NB4 (cell line): ENCODE measurements around the gene SYTL4.

ENCODE experiments used
- DNase-seq: peaks from one replicate; pipeline ENCODE4 v3.0.0; 2010; ENCODE audit warnings: low read depth
- H3K4me3 ChIP-seq: one replicate; pipeline ENCODE4 v1.5.1; 2011; ENCODE audit warnings: mild to moderate bottlenecking, low read depth, low read length, moderate library complexity
- MYC ChIP-seq: IDR thresholded peaks from 2 replicates; pipeline ENCODE4 v1.6.1; 2011; ENCODE audit warnings: low read depth, low read length
- POLR2A ChIP-seq: IDR thresholded peaks from 2 replicates; pipeline ENCODE4 v1.6.1; 2011; ENCODE audit warnings: mild to moderate bottlenecking; ENCODE audit not compliant: insufficient read length; ENCODE audit errors: extremely low read depth
- TF ChIP-seq, protein P1 (sequence below): IDR thresholded peaks from 2 replicates; pipeline ENCODE4 v1.6.1; 2011; ENCODE audit warnings: low read depth, low read length
- TF ChIP-seq, protein P2 (sequence below): IDR thresholded peaks from one replicate; pipeline ENCODE4 v1.5.1; 2012; ENCODE audit warnings: low read depth, low read length

SYTL4 gene

DNA sequence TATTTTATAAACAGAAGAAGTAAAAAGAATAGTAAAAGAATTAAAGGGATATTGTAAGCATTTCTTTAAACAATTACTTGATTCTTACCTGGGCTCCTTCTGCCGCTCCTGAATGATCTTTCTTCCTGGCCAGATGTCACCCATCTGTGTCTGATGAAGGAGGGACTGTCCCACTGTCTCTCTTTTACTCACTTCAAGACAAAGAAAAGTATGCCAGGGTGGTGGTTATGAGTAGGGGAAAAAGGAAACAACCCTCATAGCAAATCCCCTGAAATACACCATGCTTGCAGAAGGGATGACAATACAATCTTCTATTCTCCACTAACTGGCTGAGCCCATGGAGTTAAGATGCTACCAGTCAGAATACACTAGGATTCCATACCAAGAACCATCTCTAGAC, 31.1 kb downstream of the SYTL4 start:
- H3K4me3 ChIP-seq, result no peak overlapping the region

DNA sequence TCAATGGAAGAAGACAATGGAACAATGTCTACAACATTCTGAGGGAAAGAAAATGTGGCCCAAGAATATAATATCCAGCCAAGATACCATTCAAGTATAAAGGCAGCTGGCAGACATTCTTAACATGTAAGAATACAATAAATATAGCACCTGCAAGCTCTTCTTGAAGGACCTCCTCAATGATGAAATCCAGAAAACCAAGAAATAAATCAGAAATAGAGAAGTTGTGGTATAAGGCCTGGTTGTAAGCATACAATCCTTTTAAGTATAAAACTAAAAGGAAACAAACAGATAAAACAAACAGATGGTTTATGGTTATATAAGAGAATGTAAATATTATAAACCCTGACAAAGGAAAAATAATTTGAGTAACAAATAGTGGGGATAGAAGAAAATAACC, 33.4 kb downstream of the SYTL4 start:
- no peak overlapping the region for H3K4me3 ChIP-seq
- TF ChIP-seq, protein P1, sequence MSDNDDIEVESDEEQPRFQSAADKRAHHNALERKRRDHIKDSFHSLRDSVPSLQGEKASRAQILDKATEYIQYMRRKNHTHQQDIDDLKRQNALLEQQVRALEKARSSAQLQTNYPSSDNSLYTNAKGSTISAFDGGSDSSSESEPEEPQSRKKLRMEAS, result no peak
- TF ChIP-seq POLR2A (no peak), MYC (no peak)
- TF ChIP-seq, protein P2, sequence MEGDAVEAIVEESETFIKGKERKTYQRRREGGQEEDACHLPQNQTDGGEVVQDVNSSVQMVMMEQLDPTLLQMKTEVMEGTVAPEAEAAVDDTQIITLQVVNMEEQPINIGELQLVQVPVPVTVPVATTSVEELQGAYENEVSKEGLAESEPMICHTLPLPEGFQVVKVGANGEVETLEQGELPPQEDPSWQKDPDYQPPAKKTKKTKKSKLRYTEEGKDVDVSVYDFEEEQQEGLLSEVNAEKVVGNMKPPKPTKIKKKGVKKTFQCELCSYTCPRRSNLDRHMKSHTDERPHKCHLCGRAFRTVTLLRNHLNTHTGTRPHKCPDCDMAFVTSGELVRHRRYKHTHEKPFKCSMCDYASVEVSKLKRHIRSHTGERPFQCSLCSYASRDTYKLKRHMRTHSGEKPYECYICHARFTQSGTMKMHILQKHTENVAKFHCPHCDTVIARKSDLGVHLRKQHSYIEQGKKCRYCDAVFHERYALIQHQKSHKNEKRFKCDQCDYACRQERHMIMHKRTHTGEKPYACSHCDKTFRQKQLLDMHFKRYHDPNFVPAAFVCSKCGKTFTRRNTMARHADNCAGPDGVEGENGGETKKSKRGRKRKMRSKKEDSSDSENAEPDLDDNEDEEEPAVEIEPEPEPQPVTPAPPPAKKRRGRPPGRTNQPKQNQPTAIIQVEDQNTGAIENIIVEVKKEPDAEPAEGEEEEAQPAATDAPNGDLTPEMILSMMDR, result no peak
- DNase-seq, result no peak

More for the DNA sequence above, 31.1 kb downstream of the SYTL4 start:
- DNase-seq, result no peak
- TF ChIP-seq MYC, result no peak
- TF ChIP-seq, protein P2, result no peak
- TF ChIP-seq, protein P1, result no peak
- no peak for TF ChIP-seq POLR2A

DNA sequence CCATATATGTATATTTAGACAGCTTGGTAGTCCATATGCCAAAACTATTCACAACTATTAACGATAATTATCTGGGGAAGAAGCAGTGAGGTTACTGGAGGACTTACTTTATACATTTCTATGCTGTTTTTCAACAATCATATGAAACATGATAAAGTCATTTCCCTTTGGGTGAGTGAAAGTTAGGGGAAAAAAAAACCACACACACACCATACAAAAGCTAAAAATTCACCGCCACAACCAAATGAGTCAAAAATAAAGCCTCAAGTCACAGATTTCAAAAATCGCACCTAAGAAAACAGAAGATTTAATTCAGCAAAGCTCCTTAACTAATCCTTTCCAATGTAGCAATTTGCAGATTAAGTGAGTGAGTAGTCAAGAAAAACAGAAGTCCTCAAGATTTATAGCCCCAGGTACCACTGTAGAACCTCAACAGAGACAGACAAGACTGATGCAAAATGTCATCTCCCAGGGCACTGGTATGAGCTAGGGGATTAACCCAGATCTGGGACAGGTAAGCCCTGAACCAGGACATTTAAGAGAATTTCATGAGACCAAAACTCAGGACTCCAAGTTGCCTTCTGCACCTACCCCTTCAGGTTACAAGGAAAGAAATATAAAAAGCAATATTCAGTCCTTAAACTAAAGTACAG, 35.1 kb downstream of the SYTL4 start:
- no peak for TF ChIP-seq MYC
- TF ChIP-seq, protein P1, result no peak
- TF ChIP-seq POLR2A, result no peak
- TF ChIP-seq, protein P2, result no peak
- no peak for DNase-seq
- H3K4me3 ChIP-seq, result no peak overlapping the region

DNA sequence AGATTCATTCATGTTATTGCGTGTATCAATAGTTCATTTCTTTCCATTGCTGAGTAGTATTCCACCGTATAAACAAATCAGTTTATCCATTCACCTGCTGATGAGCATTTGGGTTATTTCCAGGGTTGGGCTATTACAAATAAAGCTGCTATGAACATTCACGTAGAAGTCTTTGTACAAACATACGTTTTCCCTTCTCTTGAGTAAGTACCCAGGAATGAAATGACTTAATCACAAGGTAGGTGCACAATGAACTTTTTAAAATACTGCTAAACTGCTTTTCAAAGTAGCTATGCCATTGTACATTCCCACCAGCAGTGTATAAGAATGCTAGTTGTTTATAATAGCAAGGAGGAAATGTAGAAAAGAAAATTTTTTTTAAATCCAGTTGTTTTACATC, 35.9 kb downstream of the SYTL4 start:
- no peak for DNase-seq
- H3K4me3 ChIP-seq, result no peak overlapping the region
- TF ChIP-seq POLR2A (no peak), MYC (no peak)
- TF ChIP-seq, protein P1, result no peak
- TF ChIP-seq, protein P2, result no peak

DNA sequence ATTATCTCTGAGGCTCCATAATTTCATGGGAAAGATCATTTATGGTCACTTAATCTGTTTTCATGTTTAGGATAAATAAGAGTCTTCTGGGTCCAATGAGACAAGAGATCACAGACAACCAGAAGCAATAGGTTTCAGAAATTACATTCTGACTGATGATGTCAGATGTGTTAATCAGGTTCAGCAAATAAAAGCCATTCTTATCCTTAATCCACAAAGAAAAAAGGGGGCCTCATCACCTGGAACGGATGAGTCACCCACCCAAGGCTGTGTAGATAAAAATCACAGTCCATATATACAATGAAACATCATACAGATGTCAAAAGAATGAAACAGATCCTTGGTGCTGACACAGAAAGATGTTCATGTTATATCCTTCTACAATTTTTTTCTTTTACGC, 36.6 kb downstream of the SYTL4 start:
- H3K4me3 ChIP-seq, result no peak overlapping the region
- no peak for DNase-seq
- no peak for TF ChIP-seq POLR2A
- TF ChIP-seq, protein P1, result no peak
- no peak for TF ChIP-seq MYC
- TF ChIP-seq, protein P2, result no peak
